Activated CD8-positive, alpha-beta memory T cell treated with anti-CD3 and anti-CD28 coated beads for 4 hours (primary cell): ENCODE measurements around the gene ATN1.

Source experiments
- DNase-seq, 2 donors: peaks; one replicate each; pipeline ENCODE4 v3.0.0-alpha.2; 2020; ENCODE audit warnings: low read depth in 2 of 2

ATN1 gene

DNA sequence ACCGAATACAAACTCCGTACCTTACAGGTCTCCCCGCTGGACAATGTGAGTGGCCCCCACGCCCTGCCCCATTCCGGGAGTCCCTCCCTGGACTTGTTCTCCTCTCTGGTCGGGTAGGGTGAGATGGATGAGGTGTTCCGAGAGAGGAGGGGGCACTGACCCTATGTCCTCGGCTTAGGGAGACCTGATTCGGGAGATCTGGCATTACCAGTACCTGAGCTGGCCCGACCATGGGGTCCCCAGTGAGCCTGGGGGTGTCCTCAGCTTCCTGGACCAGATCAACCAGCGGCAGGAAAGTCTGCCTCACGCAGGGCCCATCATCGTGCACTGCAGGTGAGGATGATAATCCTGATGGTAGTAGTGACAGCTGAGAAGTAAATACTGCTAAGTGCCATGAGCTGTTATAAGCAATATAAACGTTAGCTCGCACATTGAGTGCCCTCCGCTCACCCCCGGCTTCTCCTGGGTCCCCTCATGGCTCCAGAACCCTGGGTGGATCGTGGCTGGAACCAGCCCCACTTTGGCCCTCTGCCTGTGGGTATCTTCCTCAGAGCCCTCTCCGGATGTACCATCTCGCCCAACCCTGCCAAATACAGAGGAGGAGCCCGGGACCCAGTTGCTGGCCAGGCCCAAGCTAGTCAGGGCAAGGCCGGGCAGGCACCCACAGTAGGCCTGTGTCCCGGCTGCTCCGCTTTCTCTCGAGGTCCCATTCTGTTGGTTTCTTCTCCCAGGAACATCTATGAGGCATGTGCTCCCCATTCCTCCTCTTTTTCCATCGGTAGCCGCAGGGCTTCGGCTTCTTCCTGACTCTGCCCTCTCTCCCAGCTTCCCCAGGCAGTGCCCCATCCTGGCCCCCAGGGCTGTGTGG, 30.2 kb downstream of the ATN1 start:
- DNase-seq, result no peak

DNA sequence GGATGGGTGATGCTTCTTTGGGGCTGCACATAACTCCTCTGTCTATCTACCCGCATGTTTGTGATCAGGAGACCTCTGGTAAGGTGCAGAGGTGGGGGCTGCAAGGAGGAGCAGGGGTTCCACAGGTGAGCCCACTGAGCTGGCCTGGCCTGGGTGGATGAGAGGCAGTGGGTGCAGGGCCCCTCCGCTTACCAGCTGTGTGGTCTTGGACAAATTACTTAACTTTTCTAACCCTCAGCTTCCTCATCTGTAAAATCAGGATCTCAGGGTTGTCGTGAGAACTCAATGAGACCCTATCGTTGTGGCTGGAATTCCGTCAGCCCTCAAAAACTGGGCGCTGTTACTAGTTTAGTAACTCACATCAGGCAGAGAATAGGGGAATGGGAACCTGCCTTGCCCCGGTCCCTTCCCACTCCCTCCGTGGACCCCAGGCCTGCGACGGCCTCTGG, 30.9 kb downstream of the ATN1 start:
- DNase-seq, result no peak

DNA sequence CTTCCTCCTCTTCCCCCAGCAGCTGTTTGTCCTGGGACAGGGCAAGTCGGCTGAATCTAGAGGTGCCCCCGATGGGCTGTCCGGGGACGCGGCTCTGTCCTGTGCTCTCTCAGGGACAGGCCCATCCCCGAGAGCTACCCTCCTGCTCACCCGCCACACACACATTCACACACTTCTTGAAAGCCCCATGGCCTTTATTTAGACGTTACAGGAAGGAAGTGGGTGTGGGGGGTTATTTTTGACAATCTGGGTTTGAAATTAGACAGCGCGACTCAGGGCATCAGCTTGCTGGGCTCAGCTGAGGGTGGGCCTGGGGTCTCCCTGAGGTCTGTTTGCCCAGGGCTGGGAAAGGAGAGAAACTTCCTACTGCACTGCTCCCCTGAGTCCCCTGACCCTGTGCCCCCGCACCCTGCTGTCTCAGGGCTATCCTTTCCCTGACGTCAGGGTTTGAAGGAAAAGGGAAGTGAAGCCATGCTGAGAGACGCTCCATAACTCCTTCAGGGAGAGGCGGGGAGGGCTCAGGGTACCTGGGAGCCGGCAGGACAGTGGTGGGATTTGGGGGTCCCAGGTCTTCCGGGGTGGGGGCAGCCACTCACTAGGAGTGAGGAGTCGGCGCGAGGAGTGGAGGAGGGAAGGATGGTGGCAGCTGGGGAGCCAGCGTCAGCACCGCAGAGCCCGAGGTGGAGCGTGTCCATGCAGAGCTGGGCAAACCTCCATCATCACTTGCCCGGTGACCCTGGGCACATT, 31.5 kb downstream of the ATN1 start:
- peak in 1 of 2 donors; percentile 64 for DNase-seq

DNA sequence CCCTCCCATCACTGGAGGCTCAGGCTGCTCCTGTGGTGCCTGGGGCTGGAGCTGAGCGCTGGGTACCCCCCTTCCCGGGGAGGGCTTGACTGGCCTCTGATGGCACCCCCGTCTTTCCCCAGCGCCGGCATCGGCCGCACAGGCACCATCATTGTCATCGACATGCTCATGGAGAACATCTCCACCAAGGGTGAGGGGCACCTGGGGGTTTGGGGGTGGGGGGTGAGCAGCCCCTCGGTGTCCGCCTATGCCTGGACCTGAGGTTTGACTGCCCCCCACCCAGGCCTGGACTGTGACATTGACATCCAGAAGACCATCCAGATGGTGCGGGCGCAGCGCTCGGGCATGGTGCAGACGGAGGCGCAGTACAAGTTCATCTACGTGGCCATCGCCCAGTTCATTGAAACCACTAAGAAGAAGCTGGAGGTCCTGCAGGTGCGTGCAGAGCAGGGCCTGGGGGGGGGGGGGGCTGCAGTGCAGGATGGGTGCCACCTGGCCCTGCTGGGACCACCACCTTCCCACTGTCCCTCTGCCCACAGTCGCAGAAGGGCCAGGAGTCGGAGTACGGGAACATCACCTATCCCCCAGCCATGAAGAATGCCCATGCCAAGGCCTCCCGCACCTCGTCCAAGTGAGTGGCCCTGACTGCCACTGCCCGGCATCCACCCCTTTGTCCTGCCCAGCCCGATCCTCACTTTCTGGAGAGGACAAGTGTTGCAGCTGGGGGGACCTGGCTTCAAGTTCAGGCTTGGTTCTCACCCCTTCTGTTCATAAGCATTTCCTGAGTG, 32.2 kb downstream of the ATN1 start:
- DNase-seq, result no peak

DNA sequence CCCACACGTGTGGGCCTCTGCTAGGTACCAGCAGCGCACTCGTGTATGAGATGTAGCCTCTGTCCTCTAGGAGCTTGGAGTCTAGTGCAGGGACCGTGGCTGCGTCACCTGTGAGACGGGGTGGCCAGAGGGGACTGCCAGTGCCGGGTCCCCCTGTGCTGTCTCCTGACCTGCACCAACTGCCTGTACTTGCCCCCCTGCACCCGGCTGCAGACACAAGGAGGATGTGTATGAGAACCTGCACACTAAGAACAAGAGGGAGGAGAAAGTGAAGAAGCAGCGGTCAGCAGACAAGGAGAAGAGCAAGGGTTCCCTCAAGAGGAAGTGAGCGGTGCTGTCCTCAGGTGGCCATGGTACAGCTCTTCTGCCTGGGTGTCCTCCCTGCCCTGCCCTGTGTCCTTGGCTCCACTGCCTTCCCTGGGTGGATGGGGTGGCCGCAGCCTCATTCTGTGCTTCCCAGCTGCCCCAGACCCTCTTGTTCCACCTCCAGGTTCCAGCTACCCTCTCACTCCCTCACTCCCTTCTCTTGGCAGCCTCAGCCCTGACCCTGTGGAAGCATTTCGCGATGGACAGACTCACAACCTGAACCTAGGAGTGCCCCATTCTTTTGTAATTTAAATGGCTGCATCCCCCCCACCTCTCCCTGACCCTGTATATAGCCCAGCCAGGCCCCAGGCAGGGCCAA, 33.0 kb downstream of the ATN1 start:
- DNase-seq, result no peak

GRCh38 chr12:6961278-6961694, 33.5 kb downstream of the ATN1 start:
- peak; percentile 93 to 96 for DNase-seq

- no peak for DNase-seq
Observed at GRCh38 chr12:6961695-6962284, 34.0 kb downstream of the ATN1 start.

- DNase-seq, result no peak
Observed at GRCh38 chr12:6962285-6963015, 34.7 kb downstream of the ATN1 start.

- no peak for DNase-seq
Observed at GRCh38 chr12:6963016-6963731, 35.4 kb downstream of the ATN1 start.

GRCh38 chr12:6963791-6964413, 36.1 kb downstream of the ATN1 start:
- DNase-seq, result no peak

DNA sequence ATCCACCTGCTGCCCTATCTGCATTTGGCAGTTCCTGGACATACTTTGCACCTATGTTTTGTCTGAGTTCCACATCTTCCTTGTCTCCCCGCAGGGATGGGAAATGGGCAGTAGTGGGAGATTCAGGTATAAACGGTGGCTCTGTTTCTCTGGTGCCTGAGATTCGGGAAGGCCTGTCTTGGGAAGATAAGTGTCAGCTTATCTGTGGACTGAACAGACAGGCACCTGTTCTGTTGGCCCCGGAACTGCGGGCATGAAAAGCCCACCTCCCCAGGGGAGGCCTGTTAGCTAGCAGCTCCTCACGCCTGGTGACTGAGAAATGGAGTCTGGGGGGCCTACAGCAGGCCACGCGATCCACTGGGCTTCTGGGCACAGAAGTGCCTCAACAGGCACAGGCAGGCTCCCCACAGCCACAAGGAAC, 36.9 kb downstream of the ATN1 start:
- no peak for DNase-seq

GRCh38 chr12:6965026-6965661, 37.4 kb downstream of the ATN1 start:
- DNase-seq, result peak; percentile 76 to 81

DNA sequence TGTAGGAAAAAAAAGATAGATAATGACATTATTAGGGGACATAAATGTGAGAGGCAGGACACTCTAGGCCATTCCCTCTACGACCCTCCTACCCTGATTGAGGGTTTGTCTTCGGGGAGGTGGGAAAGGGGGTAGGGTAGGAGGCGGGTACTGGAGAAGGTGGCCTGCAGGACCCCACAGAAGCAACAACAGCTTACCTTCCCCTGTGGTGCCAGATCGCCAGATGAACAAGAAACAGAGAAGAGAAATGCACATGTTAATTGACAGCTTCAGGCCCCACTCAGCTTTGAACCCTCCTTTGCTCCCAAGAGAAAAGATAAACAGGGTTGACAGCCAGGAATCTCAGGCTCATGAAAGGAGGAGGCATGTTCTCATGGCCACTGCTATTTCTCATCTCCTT, 38.0 kb downstream of the ATN1 start:
- no peak for DNase-seq

DNA sequence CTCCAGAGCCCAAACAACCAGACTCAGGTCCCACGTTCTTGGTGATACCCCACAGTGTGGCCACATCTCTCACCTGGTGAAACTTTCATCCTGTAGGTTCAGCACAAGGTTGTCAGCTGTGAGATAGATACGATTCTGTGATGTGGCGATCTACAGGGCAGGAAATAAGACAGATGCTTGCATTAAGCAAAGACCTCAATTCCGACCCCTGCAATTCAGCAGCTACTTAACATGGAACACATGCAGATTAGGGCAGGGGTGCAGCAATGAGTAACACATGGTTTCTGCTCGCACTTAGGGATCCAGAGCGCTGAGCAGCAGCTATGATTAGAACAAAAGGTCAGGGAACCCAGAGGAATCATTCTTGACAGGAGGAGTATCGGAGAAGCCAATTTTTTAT, 38.6 kb downstream of the ATN1 start:
- no peak for DNase-seq

GRCh38 chr12:6967651-6968100, 39.9 kb downstream of the ATN1 start:
- DNase-seq, result no peak

DNA sequence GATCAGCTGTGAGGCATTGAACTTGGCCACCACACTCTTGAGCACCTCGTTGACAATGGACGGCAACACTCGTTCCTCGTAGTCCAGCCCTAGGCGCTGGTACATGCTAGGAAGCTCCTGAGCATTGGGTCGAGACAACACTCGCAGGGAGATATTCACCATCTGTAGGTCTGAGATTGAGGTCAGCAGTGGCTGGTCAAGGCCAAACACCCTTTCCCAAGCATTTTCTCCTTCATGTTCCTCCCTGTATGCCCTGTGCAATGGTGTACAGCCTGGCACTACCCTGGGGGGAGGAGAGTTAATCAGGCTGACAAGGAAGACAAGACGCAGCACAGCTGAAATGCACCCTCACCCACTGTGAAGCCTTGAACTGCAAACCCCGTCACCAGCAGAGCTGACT, 40.7 kb downstream of the ATN1 start:
- no peak for DNase-seq

DNA sequence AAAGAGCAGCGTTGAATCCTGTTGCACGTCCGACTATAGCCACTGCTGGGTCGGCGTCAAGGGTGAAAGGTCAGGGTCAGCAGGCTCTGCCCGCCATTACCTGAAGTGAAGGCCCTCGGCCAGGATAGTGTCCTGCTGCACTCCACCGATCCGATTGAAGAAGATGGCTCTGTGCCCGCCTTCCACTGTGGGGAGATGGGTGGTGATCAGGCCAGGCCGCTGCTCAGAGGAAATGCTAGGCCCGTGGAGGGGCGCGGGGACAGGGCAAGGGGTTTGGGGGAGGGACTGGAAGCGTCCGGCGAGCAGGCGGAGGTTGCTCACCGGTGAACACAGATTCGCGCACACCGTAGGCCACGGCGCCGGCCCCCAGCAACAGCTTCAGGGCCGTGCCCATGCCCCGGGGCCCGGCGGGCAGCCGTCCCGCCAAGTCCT, 42.4 kb downstream of the ATN1 start:
- no peak for DNase-seq

DNA sequence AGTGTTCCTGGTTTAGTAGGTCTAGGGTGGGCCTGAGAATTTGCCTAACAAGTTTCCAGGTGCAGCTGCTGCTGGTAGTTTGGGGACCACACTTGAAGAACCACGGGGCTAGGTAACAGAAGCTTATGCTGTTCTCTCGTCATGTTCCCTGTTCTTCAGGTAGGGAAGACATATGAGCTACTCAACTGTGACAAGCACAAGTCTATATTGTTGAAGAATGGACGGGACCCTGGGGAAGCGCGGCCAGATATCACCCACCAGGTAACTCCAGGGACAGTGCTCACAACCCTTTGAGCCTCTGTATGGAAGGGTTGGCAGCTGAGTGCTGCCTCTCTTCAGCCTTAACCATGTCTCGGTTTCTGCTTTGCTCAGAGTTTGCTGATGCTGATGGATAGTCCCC, 46.4 kb downstream of the ATN1 start:
- no peak for DNase-seq
